Keratinocyte (primary cell): ENCODE measurements around the gene RNU5D-1.
"Not testable (repeated sequence)": the region's sequence is repeated elsewhere in the genome, so short reads cannot be mapped to it uniquely, and the experiment has no call there.

Source experiments
- EZH2 ChIP-seq: IDR thresholded peaks from one replicate; pipeline ENCODE4 v1.6.1; 2012; ENCODE audit warnings: inconsistent platforms, mild to moderate bottlenecking, low read length, moderate library complexity
- TF ChIP-seq, protein P1 (sequence below), 3 experiments: IDR thresholded peaks in 1 of 3; conservative IDR thresholded peaks in 1 of 3; optimal IDR thresholded peaks in 1 of 3; 2 replicates in 2 of 3; 3 replicates in 1 of 3; pipeline versions ENCODE3 to v1.5.1; 2011; ENCODE audit warnings: low read length in 3 of 3, mild to moderate bottlenecking in 3 of 3, moderate library complexity in 2 of 3, control low read depth in 1 of 3, inconsistent platforms in 1 of 3; ENCODE audit not compliant: insufficient read depth in 2 of 3; ENCODE audit errors: extremely low read depth in 1 of 3

DNA sequence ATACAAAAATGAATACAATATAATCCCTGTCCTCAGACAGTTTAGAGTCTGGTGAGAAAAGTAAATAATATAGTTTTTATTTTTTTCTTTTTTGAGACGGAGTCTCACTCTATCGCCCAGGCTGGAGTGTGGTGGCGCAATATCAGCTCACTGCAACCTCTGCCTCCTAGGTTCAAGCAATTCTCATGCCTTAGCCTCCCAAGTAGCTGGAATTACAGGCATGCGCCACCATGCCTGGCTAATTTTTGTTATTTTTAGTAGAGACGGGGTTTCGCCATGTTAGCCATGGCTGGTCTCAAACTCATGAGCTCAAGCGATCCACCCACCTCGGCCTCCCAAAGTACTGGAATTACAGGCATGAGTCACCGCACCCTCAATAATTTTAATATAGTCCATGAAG lies 31.6 kb downstream of the RNU5D-1 start:
- TF ChIP-seq, protein P1, sequence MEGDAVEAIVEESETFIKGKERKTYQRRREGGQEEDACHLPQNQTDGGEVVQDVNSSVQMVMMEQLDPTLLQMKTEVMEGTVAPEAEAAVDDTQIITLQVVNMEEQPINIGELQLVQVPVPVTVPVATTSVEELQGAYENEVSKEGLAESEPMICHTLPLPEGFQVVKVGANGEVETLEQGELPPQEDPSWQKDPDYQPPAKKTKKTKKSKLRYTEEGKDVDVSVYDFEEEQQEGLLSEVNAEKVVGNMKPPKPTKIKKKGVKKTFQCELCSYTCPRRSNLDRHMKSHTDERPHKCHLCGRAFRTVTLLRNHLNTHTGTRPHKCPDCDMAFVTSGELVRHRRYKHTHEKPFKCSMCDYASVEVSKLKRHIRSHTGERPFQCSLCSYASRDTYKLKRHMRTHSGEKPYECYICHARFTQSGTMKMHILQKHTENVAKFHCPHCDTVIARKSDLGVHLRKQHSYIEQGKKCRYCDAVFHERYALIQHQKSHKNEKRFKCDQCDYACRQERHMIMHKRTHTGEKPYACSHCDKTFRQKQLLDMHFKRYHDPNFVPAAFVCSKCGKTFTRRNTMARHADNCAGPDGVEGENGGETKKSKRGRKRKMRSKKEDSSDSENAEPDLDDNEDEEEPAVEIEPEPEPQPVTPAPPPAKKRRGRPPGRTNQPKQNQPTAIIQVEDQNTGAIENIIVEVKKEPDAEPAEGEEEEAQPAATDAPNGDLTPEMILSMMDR (optimal IDR thresholded peaks at IDR 0.05 in 1 of 3, IDR thresholded peaks at IDR 0.05 in 1 of 3, conservative IDR thresholded peaks at IDR 0.05 in 1 of 3; ENCODE audit: extremely low read depth in 1 of 3, insufficient read depth in 2 of 3, low read length in 3 of 3): not testable (repeated sequence)
- TF ChIP-seq EZH2: not testable (repeated sequence)
